Measurements from ENCODE around the gene SERPINB12.

SERPINB12 gene

GRCh38 chr18:63551769-63552168 is 9.6 kb downstream of the SERPINB12 start:
- no peak for DNase-seq (ENCODE audit: low spot score)

- DNase-seq (ENCODE audit: low spot score): no peak
These were observed 10.4 kb downstream of the SERPINB12 start for GRCh38 chr18:63552581-63552980.

- DNase-seq (ENCODE audit: low spot score): no peak
These were observed 10.9 kb downstream of the SERPINB12 start for GRCh38 chr18:63553081-63553480.

GRCh38 chr18:63559567-63560491 is 17.7 kb downstream of the SERPINB12 start:
- no peak for DNase-seq (ENCODE audit: low spot score)

DNA sequence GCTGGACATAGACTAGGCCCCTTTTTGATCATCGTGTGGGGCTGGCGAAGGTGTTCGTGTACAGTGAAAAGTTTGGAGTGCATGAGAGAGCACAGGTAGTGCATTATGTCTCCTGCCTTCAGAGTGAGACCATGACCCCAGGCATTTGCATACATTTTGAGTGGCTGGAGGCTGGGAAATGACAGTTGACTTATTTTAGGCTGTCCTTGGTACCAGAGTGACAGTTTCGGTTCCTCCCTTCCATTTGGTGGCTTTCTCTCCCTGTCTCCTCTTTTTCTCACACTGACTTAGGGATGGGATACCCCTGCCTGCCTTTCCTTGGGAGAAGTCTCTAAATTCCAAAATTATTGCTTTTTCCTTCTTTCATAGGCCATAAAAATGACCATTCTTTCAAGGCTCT is 20.1 kb downstream of the SERPINB12 start:
- DNase-seq (ENCODE audit: low spot score): no peak

DNA sequence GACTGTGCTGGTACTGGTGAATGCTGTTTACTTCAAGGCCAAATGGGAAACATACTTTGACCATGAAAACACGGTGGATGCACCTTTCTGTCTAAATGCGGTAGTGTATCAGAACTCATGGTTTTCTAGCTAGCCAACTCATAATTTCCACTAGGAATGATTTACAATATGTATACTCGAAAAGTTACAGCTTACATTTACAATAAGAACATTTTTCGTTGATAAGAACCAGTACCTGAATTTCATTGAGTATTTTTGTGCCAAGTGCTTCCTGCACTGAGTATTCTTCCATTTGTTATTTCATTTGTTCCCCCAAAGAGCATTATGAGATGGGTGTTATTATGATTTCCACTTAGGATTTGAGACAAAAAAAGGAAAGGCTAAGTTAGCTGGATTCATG is 21.9 kb downstream of the SERPINB12 start:
- no peak for DNase-seq (ENCODE audit: low spot score)

DNA sequence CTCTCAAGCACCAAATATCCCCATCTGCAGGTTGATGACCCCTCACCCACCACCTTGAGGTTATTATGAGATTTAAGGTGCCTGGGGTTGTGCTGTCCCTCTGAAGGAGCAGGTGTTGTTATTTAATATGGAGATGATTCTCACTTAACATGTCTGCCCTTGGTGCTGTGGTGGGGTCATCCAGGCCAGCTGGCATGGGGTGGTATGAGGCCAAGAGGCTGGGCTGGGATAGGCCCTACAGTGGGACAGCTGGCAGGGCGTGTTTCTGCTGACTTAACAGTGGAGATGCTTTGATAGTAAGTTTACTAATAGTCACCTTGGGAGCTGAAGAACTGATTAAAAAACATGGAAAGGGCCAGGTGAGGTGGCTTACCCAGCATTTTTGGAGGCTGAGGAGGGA is 22.4 kb downstream of the SERPINB12 start:
- no peak for DNase-seq (ENCODE audit: low spot score)

DNA sequence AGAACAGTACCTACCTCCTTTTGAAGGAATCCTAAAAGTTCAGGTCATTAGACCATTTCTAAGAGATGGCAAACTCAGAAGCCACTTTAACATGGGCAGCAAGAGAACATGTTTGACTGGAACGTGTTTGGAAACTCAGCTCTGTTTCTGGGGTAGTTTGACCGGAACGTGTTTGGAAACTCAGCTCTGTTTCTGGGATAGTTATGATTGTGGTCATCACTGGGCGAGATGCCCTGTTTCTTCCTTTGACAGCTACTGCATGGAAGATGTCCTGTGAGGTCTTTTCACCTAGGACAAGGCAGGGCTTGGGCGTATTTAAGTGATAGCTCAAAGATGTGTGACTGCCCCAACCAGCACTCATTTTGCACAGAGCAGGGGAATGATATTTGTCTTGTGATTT is 25.1 kb downstream of the SERPINB12 start:
- DNase-seq (ENCODE audit: low spot score): no peak

DNA sequence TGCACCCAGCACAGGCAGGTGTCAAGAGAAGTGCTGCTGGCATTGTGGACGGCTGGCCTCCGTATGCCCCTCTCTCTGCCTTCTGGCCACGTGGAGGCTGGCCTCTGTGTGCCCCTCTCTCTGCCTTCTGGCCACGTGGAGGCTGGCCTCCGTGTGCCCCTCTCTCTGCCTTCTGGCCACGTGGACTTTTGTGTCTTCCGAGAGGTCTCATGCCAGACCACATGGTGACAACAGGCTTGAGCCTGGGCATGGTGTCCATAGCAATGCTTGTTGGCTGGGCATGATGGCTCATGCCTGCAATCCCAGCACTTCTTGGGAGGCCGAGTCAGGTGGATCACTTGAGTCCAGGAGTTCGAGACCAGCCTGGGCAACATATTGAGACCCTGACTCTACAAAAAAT is 25.7 kb downstream of the SERPINB12 start:
- DNase-seq (ENCODE audit: low spot score): no peak

- DNase-seq (ENCODE audit: low spot score): no peak
These were observed 28.6 kb downstream of the SERPINB12 start for GRCh38 chr18:63570721-63571120.

DNA sequence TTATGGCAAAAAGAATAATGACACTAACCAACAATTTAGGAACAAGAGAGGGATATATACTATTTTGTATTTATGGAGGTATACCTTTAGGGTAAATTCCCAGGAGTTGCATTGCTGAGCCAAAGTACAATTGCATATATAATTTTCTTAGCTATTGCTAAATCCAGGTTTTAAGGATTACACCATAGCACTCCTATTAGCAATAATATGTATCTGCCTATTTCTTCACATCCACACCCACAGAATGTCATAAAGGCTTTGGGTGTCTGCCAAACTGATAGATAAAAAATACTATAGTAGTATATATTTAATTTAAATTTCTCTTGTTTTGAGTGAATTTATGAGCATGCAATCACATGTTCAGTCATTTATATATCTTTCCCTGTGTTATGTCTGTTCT is 33.5 kb downstream of the SERPINB12 start:
- no peak for DNase-seq (ENCODE audit: low spot score)

GRCh38 chr18:63578357-63578958 is 36.3 kb downstream of the SERPINB12 start:
- DNase-seq (ENCODE audit: low spot score): peak; percentile 35

- no peak for DNase-seq (ENCODE audit: low spot score)
These were observed 37.4 kb downstream of the SERPINB12 start for GRCh38 chr18:63579616-63580015.

- DNase-seq (ENCODE audit: low spot score): no peak
These were observed 43.8 kb downstream of the SERPINB12 start for GRCh38 chr18:63585988-63586387.

DNA sequence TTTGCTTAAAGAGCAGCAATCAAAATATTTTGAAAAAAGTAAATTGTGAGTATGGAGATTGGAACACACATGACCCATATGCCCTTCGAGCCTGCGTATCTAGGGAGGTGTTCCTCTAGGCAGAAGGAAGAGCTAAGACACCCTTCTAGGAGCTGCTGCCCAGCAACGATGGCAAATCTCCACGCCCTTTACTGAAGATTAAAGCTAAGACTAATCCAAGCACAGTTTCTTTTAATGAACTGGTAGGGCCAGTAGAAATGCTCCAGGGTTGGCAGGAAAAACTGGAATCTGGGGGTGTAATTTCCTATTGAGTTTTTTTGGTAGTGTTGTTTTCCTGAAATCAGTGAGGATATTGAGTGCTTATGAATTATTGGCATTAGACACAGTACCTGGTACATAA is 44.3 kb downstream of the SERPINB12 start:
- no peak for DNase-seq (ENCODE audit: low spot score)

DNA sequence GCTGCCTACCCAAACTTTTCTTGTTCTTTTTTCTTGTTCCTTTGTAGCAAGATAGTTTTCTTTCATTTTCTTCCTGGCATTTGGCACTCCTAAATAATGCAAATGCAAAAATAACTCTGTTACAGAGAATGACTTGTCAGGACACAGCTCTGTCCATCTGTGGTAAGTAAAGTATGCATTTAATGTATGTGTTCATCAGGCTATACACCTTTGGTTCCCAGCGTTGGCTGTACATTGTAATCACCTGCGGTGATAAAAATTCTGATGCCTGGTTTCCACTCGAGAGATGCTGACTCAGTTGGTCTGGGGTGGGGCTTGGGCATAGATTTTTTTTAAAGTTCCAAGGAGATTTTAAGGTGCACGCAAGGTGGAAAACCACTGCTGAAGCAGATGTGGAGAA is 44.8 kb downstream of the SERPINB12 start, which contains the start of gene SERPINB13:
Gene SERPINB13 (plus strand): TSS at position 378 of the 400 bp plus-strand sequence. CDS start 1,325 bp downstream, outside the sequence.
- no peak for DNase-seq (ENCODE audit: low spot score)

GRCh38 chr18:63588909-63589308 is 46.7 kb downstream of the SERPINB12 start:
- peak; percentile 19 for DNase-seq (ENCODE audit: low spot score)

GRCh38 chr18:63590373-63590772 is 48.2 kb downstream of the SERPINB12 start:
- no peak for DNase-seq (ENCODE audit: low spot score)

GRCh38 chr18:63590966-63591695 is 49.0 kb downstream of the SERPINB12 start:
- DNase-seq (ENCODE audit: low spot score): no peak

DNA sequence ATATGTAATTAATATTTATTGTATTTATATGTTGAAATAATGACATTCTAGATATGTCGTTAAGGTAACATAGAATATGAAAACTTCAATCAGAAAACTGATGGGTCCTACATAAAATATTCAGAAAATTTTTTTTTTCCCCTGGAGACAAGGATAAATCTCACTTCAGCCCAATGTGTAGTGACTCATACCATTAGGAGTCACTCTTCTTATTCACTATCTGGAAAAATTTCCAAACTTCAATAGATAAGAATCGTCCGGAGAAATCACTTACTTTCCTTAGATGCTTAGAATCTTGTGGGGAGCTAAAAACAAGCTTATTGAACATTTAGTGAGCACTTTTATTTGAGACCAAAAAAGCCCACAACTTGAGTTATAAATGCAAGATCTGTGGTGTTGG is 49.6 kb downstream of the SERPINB12 start:
- DNase-seq (ENCODE audit: low spot score): no peak

- DNase-seq (ENCODE audit: low spot score): no peak
These were observed 50.3 kb downstream of the SERPINB12 start for GRCh38 chr18:63592471-63592870.

- no peak for DNase-seq (ENCODE audit: low spot score)
These were observed 54.8 kb downstream of the SERPINB12 start for GRCh38 chr18:63596964-63597363.

- DNase-seq (ENCODE audit: low spot score): no peak
These were observed 61.2 kb downstream of the SERPINB12 start for GRCh38 chr18:63603355-63603754.

All from RKO (cell line).